ENCODE measurements around the gene IDI2.
A peak's percentile ranks its signal among the peaks of the same experiment; 100 is the strongest.

The IDI2 gene

DNA sequence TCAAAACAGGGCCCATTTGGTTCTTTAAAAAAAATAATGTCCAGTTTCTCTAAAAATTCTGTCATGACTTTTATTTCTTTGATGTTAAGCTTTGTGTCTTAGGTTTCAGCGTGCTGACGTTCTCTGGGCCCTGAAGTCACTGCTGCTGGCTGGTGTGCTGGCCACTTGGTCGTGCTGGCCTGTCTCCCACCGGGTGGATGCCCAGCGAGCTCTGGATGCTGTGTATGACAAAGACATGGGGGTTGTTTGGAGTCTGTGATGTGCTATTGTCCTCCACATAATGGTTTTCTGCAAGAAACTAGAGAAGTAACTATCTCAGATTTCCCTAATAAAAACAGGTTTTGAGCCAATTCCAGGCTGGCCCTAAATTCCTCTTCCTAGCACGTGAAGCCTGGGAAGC is 9.5 kb upstream of the IDI2 start:
- no peak for TF ChIP-seq GATA2 (IDR thresholded peaks at IDR 0.05; ENCODE audit: low read depth, low read length)
- no peak for TF ChIP-seq GATA3 (IDR thresholded peaks at IDR 0.05; ENCODE audit: low read depth, low read length)

GRCh38 chr10:1034758-1035157 is 9.1 kb upstream of the IDI2 start:
- no peak for TF ChIP-seq GATA3 (IDR thresholded peaks at IDR 0.05; ENCODE audit: low read depth, low read length)
- TF ChIP-seq GATA2 (IDR thresholded peaks at IDR 0.05; ENCODE audit: low read depth, low read length), result no peak

GRCh38 chr10:1033601-1034000 is 7.9 kb upstream of the IDI2 start:
- TF ChIP-seq GATA3 (IDR thresholded peaks at IDR 0.05; ENCODE audit: low read depth, low read length) (no peak), GATA2 (IDR thresholded peaks at IDR 0.05; ENCODE audit: low read depth, low read length) (no peak)

- TF ChIP-seq GATA2 (IDR thresholded peaks at IDR 0.05; ENCODE audit: low read depth, low read length) (no peak), GATA3 (IDR thresholded peaks at IDR 0.05; ENCODE audit: low read depth, low read length) (no peak)
Measured at GRCh38 chr10:1029838-1030237, 4.2 kb upstream of the IDI2 start.

DNA sequence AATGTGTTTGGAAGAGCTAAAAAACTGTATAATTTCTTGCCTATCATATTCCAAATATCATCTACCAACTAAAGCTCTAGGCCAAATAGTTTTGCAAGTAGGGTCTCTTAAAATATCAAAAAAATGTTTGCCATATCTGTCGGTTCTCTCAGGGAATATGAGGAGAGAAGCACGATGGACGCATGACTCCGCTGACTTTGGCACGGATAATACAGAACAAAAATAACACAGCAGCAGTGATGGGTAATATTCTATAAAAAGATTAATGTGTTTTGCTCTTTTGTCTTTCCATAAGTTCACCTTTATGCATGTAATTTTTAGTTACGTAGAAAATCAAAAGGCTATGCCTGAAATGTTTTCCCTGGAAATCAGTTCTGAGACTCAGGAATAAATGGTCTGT is 919 bp upstream of the IDI2 start:
- TF ChIP-seq GATA3 (IDR thresholded peaks at IDR 0.05; ENCODE audit: low read depth, low read length) (no peak), GATA2 (IDR thresholded peaks at IDR 0.05; ENCODE audit: low read depth, low read length) (no peak)

DNA sequence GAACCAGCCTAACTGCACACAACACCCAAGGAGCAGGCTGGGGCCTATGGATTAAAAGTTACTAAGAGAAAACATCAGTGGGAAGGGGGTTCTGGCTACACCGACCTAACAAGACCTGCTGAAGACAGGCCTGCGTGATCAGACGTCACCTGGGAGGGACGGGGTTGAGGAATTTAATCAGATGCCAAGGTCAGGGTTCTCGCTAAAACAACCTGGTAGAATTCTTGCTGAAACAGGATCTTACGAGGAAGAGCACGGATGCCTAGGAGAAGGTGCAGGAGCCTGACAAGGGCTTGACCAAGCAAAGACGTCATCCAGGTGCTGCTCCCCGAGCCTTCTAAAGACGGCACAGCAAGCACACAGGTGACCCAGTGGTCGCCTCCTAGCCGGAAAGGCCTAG is 1.6 kb downstream of the IDI2 start:
- TF ChIP-seq GATA2 (IDR thresholded peaks at IDR 0.05; ENCODE audit: low read depth, low read length) (no peak), GATA3 (IDR thresholded peaks at IDR 0.05; ENCODE audit: low read depth, low read length) (no peak)

DNA sequence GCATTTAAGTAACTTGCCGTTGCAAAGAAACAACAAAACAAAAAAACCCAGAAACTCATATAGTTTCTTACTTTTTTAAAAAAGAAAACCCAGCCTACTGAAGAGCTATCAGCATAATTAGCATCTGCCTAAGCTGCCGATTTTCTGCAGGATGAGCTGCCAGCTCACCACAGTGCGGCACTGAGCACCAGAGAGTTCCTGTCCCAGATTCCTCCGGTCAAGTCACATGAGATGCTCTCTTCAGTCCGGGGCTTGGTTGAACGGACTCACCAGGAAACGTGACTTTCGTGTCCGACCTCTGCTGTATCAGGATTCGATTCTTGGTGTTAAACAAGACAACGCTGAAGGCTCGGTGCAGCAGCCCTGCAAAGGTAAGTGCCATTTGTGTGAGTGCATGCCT is 3.2 kb downstream of the IDI2 start:
- TF ChIP-seq GATA2 (IDR thresholded peaks at IDR 0.05; ENCODE audit: low read depth, low read length), result no peak
- no peak for TF ChIP-seq GATA3 (IDR thresholded peaks at IDR 0.05; ENCODE audit: low read depth, low read length)

DNA sequence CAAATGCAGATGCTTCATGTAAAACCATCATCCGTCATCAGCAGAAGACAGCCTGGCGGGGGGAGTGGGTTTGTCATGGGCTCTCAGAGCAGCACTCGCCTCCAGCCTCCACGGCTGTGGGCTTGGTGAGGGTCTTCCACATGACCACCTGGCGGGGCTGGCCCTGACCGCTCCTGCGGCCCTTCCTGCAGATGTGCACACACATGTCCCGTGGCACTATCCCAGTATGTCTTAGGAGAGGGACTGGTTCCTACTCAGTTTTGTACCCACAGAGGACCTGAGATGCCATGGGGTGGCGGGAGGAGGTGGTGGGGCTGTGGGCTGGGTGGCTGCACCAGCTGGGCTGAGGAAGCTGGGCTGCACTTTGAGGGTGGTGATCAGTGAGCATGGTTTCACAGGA is 4.7 kb downstream of the IDI2 start:
- TF ChIP-seq GATA3 (IDR thresholded peaks at IDR 0.05; ENCODE audit: low read depth, low read length) (no peak), GATA2 (IDR thresholded peaks at IDR 0.05; ENCODE audit: low read depth, low read length) (no peak)

GRCh38 chr10:1020460-1020859 is 5.2 kb downstream of the IDI2 start:
- TF ChIP-seq GATA2 (IDR thresholded peaks at IDR 0.05; ENCODE audit: low read depth, low read length), result no peak
- no peak for TF ChIP-seq GATA3 (IDR thresholded peaks at IDR 0.05; ENCODE audit: low read depth, low read length)

- TF ChIP-seq GATA2 (IDR thresholded peaks at IDR 0.05; ENCODE audit: low read depth, low read length) (no peak), GATA3 (IDR thresholded peaks at IDR 0.05; ENCODE audit: low read depth, low read length) (no peak)
Measured at GRCh38 chr10:1019362-1019761, 6.3 kb downstream of the IDI2 start.

GRCh38 chr10:1015688-1016087 is 10.0 kb downstream of the IDI2 start:
- no peak for TF ChIP-seq GATA3 (IDR thresholded peaks at IDR 0.05; ENCODE audit: low read depth, low read length)
- TF ChIP-seq GATA2 (IDR thresholded peaks at IDR 0.05; ENCODE audit: low read depth, low read length), result no peak

GRCh38 chr10:1011696-1012095 is 14.0 kb downstream of the IDI2 start:
- TF ChIP-seq GATA2 (IDR thresholded peaks at IDR 0.05; ENCODE audit: low read depth, low read length) (no peak), GATA3 (IDR thresholded peaks at IDR 0.05; ENCODE audit: low read depth, low read length) (no peak)

GRCh38 chr10:1010703-1011102 is 15.0 kb downstream of the IDI2 start:
- TF ChIP-seq GATA2 (IDR thresholded peaks at IDR 0.05; ENCODE audit: low read depth, low read length) (no peak), GATA3 (IDR thresholded peaks at IDR 0.05; ENCODE audit: low read depth, low read length) (no peak)

- TF ChIP-seq GATA2 (IDR thresholded peaks at IDR 0.05; ENCODE audit: low read depth, low read length) (peak; percentile 95), GATA3 (IDR thresholded peaks at IDR 0.05; ENCODE audit: low read depth, low read length) (peak; percentile 63)
Measured at GRCh38 chr10:1009071-1009494, 16.6 kb downstream of the IDI2 start.

- no peak for TF ChIP-seq GATA3 (IDR thresholded peaks at IDR 0.05; ENCODE audit: low read depth, low read length)
- no peak for TF ChIP-seq GATA2 (IDR thresholded peaks at IDR 0.05; ENCODE audit: low read depth, low read length)
Measured at GRCh38 chr10:1007583-1007982, 18.1 kb downstream of the IDI2 start.

DNA sequence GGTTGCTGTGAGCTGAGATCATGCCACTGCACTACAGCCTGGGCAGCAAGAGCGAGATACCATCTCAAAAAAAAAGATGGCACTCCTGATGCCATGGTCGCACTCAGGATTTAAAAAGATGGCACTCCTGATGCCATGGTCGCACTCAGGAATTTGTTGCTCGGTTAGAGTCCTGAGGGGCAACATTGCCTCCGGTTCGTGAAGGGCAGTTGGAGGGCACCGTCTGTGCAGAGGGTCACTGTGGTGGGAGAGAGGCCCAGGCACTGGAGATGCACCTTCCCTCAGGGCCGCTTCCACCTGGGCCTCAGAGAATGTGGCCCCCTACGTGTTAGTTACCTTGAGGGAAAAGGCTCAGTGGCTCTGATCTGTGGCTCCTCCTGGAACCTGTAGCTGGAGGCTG is 19.1 kb downstream of the IDI2 start:
- TF ChIP-seq GATA3 (IDR thresholded peaks at IDR 0.05; ENCODE audit: low read depth, low read length), result no peak
- no peak for TF ChIP-seq GATA2 (IDR thresholded peaks at IDR 0.05; ENCODE audit: low read depth, low read length)
